Fibroblast of pulmonary artery (primary cell): ENCODE data around the gene DCAF8.

ENCODE experiments used
- DNase-seq: peaks from one replicate; pipeline ENCODE4 v3.0.0-alpha.2; 2010; ENCODE audit warnings: low read depth
- H3K4me3 ChIP-seq: replicated peaks from 2 replicates; pipeline ENCODE4 v1.5.1; 2011; ENCODE audit warnings: low read depth, mild to moderate bottlenecking, control low read depth, low read length, moderate library complexity
- TF ChIP-seq, protein P1 (sequence below): IDR thresholded peaks from 2 replicates; pipeline ENCODE4 v1.5.1; 2011; ENCODE audit warnings: mild to moderate bottlenecking, control low read depth, low read length, inconsistent platforms; ENCODE audit errors: missing control alignments

The DCAF8 gene

DNA sequence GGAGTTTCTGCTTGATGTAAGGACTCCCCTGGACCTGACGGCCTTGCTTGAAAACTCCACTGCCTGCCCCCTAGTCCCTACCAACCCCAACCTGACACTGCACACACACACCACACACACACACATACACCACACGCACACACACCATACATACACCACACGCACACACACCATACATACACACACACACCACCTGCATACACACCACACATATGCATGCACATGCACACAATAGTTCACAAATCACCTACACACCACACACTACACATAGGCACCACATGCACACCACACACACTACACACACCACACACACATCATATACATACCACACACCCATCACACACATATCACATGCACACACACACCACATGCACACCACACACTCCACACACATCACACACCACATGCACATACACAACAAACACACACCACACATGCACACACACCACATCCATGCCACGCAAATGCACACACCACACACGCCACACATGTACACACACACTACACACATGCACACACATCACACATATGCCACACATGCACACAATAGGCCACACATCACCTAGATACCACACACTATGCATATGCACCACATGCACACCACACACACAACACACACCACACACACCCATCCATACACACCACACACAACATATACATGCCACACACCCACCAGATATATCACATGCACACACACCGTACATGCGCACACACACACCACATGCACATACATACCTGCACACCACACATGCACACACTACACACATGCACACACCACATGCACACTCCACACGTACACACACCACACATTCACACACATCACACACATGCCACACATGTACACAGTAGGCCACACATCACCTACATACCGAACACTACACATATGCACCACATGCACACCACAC is 68.3 kb downstream of the DCAF8 start:
- DNase-seq = no peak
- H3K4me3 ChIP-seq = no peak overlapping the region
- TF ChIP-seq, protein P1, sequence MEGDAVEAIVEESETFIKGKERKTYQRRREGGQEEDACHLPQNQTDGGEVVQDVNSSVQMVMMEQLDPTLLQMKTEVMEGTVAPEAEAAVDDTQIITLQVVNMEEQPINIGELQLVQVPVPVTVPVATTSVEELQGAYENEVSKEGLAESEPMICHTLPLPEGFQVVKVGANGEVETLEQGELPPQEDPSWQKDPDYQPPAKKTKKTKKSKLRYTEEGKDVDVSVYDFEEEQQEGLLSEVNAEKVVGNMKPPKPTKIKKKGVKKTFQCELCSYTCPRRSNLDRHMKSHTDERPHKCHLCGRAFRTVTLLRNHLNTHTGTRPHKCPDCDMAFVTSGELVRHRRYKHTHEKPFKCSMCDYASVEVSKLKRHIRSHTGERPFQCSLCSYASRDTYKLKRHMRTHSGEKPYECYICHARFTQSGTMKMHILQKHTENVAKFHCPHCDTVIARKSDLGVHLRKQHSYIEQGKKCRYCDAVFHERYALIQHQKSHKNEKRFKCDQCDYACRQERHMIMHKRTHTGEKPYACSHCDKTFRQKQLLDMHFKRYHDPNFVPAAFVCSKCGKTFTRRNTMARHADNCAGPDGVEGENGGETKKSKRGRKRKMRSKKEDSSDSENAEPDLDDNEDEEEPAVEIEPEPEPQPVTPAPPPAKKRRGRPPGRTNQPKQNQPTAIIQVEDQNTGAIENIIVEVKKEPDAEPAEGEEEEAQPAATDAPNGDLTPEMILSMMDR = no peak

DNA sequence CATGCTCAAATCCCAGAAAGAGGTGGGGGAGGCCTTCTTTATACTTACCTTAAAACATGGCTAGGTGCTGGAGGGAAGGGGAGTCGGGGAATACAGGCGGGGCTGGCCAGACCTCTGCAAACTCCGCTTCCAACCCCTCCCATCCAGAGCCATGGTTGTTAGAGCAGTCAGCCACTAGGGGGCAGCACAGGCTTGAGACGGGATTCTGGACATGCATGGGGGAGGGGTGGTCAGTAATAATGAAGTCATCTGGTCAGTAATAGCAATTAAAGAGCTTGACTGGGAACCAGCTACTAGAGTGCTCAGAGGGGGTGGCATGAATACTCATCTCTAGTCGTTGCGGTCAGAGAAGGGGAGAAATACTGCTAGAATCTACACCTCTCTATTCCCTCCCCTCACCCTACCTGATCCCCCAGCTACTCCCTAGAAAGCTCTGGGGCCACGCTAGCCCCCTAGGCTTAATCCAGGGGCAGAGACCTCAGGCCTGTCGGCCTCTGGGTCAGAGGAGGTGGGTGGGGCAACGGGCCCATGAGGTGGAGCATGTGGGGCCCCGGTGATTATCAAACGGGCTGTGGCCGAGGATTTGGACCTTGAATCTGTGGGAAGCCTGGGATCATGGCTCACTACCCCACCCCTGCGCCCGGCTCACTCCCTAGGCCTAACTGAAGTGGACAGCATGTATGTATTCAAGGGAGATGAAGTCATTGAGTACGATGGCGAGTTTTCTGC is 69.1 kb downstream of the DCAF8 start:
- no peak overlapping the region for H3K4me3 ChIP-seq
- TF ChIP-seq, protein P1 = peak; percentile 95

GRCh38 chr1:160192234-160192633 is 70.1 kb downstream of the DCAF8 start:
- H3K4me3 ChIP-seq = no peak overlapping the region
- DNase-seq = no peak
- TF ChIP-seq, protein P1 = no peak

More for the DNA sequence above, 69.1 kb downstream of the DCAF8 start:
- DNase-seq = peak; percentile 87

DNA sequence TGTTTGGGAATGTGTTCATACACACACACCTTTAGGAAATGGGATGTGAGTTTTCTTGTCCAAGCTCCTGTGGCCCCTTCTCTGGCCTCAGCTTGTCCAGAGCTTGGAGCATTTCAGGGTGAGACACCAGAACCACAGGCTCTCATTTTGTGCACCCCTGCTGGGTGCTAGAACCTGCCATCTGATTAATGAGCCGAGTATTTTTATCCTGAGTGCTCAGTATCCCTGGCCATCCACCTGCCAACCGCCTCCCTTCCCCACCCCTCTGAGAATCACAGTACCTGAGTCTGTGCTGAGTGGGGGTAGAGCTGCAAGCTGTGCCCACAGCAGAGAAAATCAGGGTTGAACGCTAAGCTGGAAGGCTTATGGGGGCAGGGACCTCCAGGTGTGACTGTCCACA is 70.6 kb downstream of the DCAF8 start:
- no peak overlapping the region for H3K4me3 ChIP-seq
- no peak for DNase-seq
- TF ChIP-seq, protein P1 = no peak

DNA sequence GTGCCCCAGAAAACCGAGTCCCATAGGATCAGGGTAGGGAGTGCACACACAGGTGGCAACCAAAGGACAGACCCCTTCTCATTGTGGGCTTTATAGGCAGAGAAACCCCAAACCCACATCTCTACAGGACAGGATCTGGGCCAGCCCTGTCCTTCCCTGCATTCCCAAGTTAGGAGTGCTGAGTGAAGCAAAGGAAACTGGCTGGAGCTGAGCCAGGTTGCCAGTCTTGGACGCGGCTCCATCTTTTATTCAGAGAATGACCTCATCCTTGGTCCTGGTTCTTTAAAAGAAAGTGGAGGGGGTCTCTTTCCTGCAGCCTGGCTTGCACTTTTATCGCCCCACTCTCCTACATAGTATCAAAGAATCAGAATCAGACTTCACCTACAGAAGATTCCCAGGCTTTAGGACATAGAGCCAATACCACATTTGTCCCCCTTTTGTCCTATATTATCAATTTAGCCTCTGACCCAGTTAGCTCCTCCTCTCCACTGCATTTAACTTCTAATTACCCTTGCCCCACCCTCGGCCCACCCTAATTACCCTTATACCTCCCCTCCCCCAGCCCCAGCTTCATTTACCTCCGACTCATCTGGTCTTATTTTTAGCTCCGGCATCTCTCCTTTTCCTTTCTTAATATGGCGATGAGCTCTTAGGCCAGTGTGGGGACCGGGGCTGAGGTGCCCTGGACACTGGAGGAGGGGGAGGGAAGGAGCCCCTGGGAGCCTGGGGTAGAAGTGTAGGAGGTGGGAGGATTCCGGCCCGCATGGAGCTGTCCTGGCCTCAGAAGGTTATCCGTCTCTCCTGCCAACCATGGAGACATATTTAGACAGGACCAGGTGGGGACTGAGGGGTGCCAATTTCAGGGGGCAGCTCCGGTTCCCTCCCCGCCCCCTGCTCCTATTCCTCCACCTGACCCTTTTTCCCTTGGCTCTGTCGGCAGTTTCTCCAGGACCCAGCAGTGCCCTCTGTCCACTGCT is 72.4 kb downstream of the DCAF8 start, which contains the start of gene CASQ1:
Gene CASQ1 (plus strand): TSS at position 927 of the 977 bp plus-strand sequence. CDS start 177 bp downstream, outside the sequence.
- TF ChIP-seq, protein P1 = no peak
- no peak within 1 kb of the TSS for H3K4me3 ChIP-seq
- DNase-seq = peak; percentile 57

DNA sequence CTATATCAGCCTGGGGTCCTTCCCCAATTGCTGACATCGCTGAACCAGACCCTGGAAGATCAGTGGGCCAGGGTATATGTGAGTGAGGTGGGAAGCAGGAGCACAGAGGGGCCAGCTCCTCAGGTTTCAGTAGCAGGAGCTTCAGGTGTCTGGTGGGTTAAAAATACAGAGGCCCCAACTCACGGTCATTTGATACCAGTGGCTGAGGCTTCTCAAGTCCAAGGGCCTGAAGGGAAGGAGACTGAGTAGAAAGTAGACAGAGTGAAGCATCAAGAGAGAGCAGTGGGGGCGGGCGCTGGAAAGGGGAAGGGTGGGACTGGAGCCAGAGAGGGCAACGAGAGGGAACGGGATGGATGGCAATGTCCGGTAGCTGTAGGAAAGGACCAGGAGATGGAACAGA is 74.0 kb downstream of the DCAF8 start:
- no peak overlapping the region for H3K4me3 ChIP-seq
- DNase-seq = no peak
- TF ChIP-seq, protein P1 = no peak
